Skeletal muscle tissue (tissue), 4 donors: ENCODE results near the gene ELOF1. TPM values are rescaled to one million over a fixed set of nuclear protein-coding genes. Genes with fewer than 3 reads are reported as not detected.
"Not testable (repeated sequence)": the region's sequence is repeated elsewhere in the genome, so short reads cannot be mapped to it uniquely, and the experiment has no call there.

Experiments used
- H3K27ac ChIP-seq: one replicate; pipeline ENCODE4 v1.7.0; 2013; ENCODE audit warnings: mild to moderate bottlenecking, low read depth, low read length, inconsistent platforms
- H3K27me3 ChIP-seq, 3 donors: one replicate each; pipeline ENCODE4 v1.7.0; 2013; ENCODE audit warnings: low read length in 3 of 3; ENCODE audit not compliant: control insufficient read depth in 3 of 3, insufficient read depth in 3 of 3
- H3K36me3 ChIP-seq, 3 donors: one replicate each; pipeline ENCODE4 v1.7.0; 2013; ENCODE audit warnings: low read length in 3 of 3; ENCODE audit not compliant: control insufficient read depth in 3 of 3, insufficient read depth in 3 of 3
- H3K4me1 ChIP-seq, 3 donors: one replicate each; pipeline ENCODE4 v1.7.0; 2013; ENCODE audit warnings: low read length in 3 of 3, mild to moderate bottlenecking in 3 of 3; ENCODE audit not compliant: control insufficient read depth in 3 of 3, insufficient read depth in 3 of 3
- H3K4me3 ChIP-seq, 3 donors: one replicate each; pipeline ENCODE4 v1.7.0; 2013; ENCODE audit warnings: low read length in 3 of 3
- H3K9ac ChIP-seq, 3 donors: one replicate each; pipeline ENCODE4 v1.7.0; 2013; ENCODE audit warnings: low read length in 3 of 3, mild to moderate bottlenecking in 3 of 3, moderate library complexity in 2 of 3, low read depth in 1 of 3
- H3K9me3 ChIP-seq, 3 donors: one replicate each; pipeline ENCODE4 v1.7.0; 2013; ENCODE audit warnings: low read length in 3 of 3; ENCODE audit not compliant: control insufficient read depth in 3 of 3
- total RNA-seq: library from RNA; depleted of rRNA; stranded (reverse); fragments of >200 nt; gene quantifications from one replicate; pipeline ENCODE4 v1.2.3, GENCODE V29; 2014
- donor health status: Osteomylitis.

Gene ELOF1
- total RNA-seq, 1 donor from 2014 or later, result 16.2 TPM

GRCh38 chr19:11587302-11587974 is 28.4 kb upstream of the ELOF1 start:
- H3K27me3 ChIP-seq, result no peaks in the 10 kb centered on the region
- peak overlapping the region in 2 of 3 donors; percentile 13 to 48 for H3K4me3 ChIP-seq
- H3K4me1 ChIP-seq, result peaks cover 4 to 6% (median 5%) of the 10 kb centered on the region in 3 donors
- no peaks in the 10 kb centered on the region for H3K36me3 ChIP-seq
- peak overlapping the region; percentile 23 to 57 (median 33) for H3K9ac ChIP-seq
- no peaks in the 10 kb centered on the region for H3K9me3 ChIP-seq
- H3K27ac ChIP-seq, result no peak overlapping the region

GRCh38 chr19:11586331-11586730 is 27.3 kb upstream of the ELOF1 start:
- peaks cover 0 to 1% (median 0%) of the 10 kb centered on the region in 3 donors for H3K27me3 ChIP-seq
- no peak overlapping the region for H3K4me3 ChIP-seq
- H3K27ac ChIP-seq, result no peak overlapping the region
- no peaks in the 10 kb centered on the region for H3K36me3 ChIP-seq
- peaks cover 4 to 6% (median 5%) of the 10 kb centered on the region in 3 donors for H3K4me1 ChIP-seq
- no peak overlapping the region for H3K9ac ChIP-seq
- no peaks in the 10 kb centered on the region for H3K9me3 ChIP-seq

- H3K9ac ChIP-seq, result peak overlapping the region in 1 of 3 donors; percentile 45
- H3K9me3 ChIP-seq, result no peaks in the 10 kb centered on the region
- no peaks in the 10 kb centered on the region for H3K36me3 ChIP-seq
- no peak overlapping the region for H3K4me3 ChIP-seq
- no peak overlapping the region for H3K27ac ChIP-seq
- peaks cover 0 to 11% (median 4%) of the 10 kb centered on the region in 3 donors for H3K4me1 ChIP-seq
- H3K27me3 ChIP-seq, result peaks cover 11 to 30% (median 12%) of the 10 kb centered on the region in 3 donors
Observed at GRCh38 chr19:11581740-11582139, 22.7 kb upstream of the ELOF1 start.

- Histone ChIP-seq H3K9me3 (no peaks in the 10 kb centered on the region), H3K4me3 (no peak overlapping the region), H3K36me3 (no peaks in the 10 kb centered on the region), H3K27ac (no peak overlapping the region), H3K9ac (no peak overlapping the region), H3K27me3 (peaks cover 11 to 30% (median 12%) of the 10 kb centered on the region in 3 donors), H3K4me1 (peaks cover 0 to 11% (median 4%) of the 10 kb centered on the region in 3 donors)
Observed at GRCh38 chr19:11580116-11580515, 21.1 kb upstream of the ELOF1 start.

- peak overlapping the region; percentile 35 to 48 (median 43) for H3K4me3 ChIP-seq
- H3K4me1 ChIP-seq, result peaks cover 0 to 11% (median 4%) of the 10 kb centered on the region in 3 donors
- peaks cover 11 to 30% (median 12%) of the 10 kb centered on the region in 3 donors for H3K27me3 ChIP-seq
- H3K9ac ChIP-seq, result peak overlapping the region in 1 of 3 donors; percentile 25
- H3K9me3 ChIP-seq, result no peaks in the 10 kb centered on the region
- H3K27ac ChIP-seq, result peak overlapping the region; percentile 44
- H3K36me3 ChIP-seq, result no peaks in the 10 kb centered on the region
Observed at GRCh38 chr19:11578258-11579142, 19.5 kb upstream of the ELOF1 start.

GRCh38 chr19:11577451-11578257 is 18.6 kb upstream of the ELOF1 start, which contains the start of gene ACP5:
Gene ACP5 (minus strand): TSS chr19:11577645. CDS start chr19:11577317, 328 bp downstream.
- peak within 1 kb of the TSS in 1 of 3 donors; percentile 25 for H3K9ac ChIP-seq
- no peaks in the 10 kb centered on the region for H3K36me3 ChIP-seq
- peak within 1 kb of the TSS; percentile 44 for H3K27ac ChIP-seq
- no peaks in the 10 kb centered on the region for H3K9me3 ChIP-seq
- H3K4me1 ChIP-seq, result peaks cover 0 to 11% (median 4%) of the 10 kb centered on the region in 3 donors
- H3K4me3 ChIP-seq, result peak within 1 kb of the TSS; percentile 35 to 48 (median 43)
- peaks cover 11 to 30% (median 12%) of the 10 kb centered on the region in 3 donors for H3K27me3 ChIP-seq

GRCh38 chr19:11576227-11576626 is 17.2 kb upstream of the ELOF1 start:
- Histone ChIP-seq H3K27me3 (peaks cover 11 to 28% (median 12%) of the 10 kb centered on the region in 3 donors), H3K4me1 (peaks cover 0 to 11% (median 4%) of the 10 kb centered on the region in 3 donors), H3K4me3 (no peak overlapping the region), H3K27ac (no peak overlapping the region), H3K36me3 (no peaks in the 10 kb centered on the region), H3K9ac (no peak overlapping the region), H3K9me3 (no peaks in the 10 kb centered on the region)

GRCh38 chr19:11574689-11575088 is 15.7 kb upstream of the ELOF1 start:
- H3K27me3 ChIP-seq, result peaks cover 11 to 18% (median 12%) of the 10 kb centered on the region in 3 donors
- no peaks in the 10 kb centered on the region for H3K9me3 ChIP-seq
- no peak overlapping the region for H3K4me3 ChIP-seq
- H3K9ac ChIP-seq, result no peak overlapping the region
- no peak overlapping the region for H3K27ac ChIP-seq
- peaks cover 0 to 11% (median 4%) of the 10 kb centered on the region in 3 donors for H3K4me1 ChIP-seq
- no peaks in the 10 kb centered on the region for H3K36me3 ChIP-seq

GRCh38 chr19:11573763-11574162 is 14.7 kb upstream of the ELOF1 start:
- not testable (repeated sequence) for H3K27ac ChIP-seq, H3K9me3 ChIP-seq, H3K36me3 ChIP-seq, H3K4me3 ChIP-seq, H3K9ac ChIP-seq
- Histone ChIP-seq H3K4me1 (peaks cover 0 to 11% (median 4%) of the 10 kb centered on the region in 3 donors), H3K27me3 (peaks cover 7 to 14% (median 11%) of the 10 kb centered on the region in 3 donors)
